GM18520 (cell line): Measurements from ENCODE around the gene TMEM120A.

Experiments
- ATAC-seq: cut with Tn5 transposase; IDR thresholded peaks from one replicate; pipeline ENCODE4 v1.9.1; 2021; ENCODE audit not compliant: unreplicated experiment

The TMEM120A gene

DNA sequence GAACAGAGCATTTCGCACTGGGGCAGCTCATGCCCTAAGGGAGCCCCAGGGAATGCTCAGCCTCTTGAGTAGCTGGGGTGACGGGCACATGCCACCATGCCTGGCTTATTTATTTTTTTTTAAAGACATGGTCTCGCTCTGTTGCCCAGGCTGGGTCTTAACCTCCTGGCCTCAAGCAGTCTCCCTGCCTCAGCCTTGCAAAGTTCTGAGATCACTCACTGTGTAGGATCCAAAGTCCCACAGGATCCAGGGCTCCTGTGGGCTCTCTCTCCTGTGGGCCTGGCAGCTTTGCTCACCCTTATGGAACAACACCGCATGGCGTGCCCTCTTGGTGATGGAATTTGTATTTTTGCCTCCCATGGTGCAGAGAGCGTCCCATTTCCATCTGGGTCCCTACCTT, 34.0 kb downstream of the TMEM120A start:
- ATAC-seq: no peak

DNA sequence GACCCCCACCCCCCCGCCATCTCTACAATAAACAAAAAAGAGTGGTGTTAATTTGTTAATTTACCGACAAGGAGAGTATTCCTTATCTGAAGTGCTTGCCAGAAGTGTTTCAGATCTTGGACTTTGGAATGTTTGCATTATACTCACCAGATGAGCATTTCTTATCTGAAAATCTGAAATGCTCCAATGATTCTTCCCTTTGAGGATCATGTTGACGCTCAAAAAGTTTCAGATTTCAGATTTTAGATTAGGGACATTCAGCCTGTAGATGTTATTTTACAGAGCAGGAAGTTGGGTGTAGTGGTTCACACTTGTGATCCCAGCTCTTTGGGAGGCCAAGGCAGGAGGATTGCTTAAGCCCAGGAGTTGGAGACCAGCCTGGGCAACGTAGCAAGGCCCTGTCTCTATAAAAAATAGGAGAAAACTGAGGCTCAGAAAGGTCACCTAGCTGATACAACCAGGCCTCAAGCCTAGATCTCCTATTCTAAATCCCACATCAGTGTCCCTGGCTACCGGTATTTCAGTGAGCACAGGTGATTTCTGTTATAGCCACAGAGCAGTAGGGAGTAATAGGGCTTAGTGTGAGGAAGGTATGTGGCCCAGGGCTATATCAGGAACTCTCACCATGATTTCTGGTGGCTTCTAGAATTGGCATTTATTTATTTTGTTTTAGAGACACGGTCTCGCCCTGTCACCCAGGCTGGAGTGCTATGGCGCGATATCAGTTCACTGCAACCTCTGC, 35.4 kb downstream of the TMEM120A start:
- no peak for ATAC-seq

DNA sequence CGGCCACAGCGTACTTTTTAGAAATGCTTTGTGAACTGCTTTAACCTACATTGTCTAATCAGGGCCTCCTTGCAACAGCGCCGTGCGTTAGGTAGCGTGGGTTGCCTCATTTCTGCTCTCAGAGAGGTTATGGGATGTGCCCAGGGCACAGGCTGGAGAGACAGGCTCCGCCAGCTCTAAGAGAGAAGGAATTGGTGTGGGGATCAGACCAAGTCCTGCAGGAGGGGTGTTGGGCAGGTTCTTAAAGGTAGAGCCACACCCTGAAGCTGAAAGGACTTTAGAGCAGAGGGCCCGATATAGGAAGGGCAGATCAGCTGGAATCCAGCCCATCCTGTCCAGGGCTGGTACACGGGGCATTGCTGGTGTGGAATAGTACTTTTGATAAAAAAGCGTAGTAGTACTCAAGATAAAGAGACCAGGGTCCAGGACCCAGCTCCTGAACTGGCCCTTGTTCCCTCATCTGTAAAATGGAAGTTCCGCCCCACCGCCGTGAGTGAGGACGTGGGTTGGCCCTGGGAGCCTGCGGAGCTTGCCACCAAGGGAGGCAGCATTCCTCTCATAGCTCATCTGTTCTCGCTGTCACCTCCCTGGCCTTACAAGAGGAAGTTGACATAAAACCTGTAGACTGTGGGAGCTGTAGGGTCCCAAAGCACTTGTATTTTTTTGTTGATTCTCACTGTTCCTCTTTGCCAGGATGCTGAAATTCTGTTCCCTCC, 37.2 kb downstream of the TMEM120A start:
- no peak for ATAC-seq

DNA sequence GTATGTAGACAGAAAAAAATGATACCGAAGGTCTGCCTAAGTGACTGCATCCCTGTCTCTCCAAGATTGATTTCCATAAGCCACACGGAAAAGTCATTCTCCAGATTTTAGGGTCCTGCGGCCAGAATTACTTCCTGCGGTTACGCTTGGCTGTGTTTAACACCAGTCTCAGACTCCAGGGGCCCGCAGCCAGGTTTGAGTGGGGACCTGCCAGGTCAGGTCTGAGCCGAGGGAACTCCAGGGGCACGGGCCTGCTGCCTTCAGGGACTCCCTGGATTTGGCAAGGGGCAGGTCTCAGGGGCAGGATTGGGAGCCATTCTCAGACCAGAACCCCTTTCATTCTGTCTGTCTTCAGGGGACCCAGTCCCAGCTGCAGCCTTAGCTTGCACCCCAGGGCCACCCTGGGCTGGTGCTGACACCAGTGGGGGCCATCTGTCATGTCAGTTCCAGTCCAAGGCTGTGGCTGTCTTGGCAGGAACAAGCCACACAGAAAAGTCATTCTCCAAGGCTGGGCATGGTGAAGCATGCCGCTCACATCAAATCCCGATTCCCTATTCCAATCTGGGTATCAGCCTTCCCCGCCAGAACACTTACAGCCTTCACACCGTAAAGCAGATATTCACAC, 39.0 kb downstream of the TMEM120A start:
- no peak for ATAC-seq

DNA sequence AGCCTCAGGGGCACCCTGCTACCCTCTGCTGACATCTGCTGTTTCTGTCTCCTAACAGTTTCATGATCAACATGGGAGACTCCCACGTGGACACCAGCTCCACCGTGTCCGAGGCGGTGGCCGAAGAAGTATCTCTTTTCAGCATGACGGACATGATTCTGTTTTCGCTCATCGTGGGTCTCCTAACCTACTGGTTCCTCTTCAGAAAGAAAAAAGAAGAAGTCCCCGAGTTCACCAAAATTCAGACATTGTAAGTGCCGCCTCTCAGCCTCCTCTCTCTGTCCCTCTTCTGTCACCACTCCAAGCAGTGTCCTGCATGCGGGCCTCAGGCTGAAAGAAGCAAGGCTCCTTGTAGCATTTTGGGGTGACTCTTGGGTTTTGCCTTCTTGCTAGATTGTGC, 40.5 kb downstream of the TMEM120A start:
- no peak for ATAC-seq

DNA sequence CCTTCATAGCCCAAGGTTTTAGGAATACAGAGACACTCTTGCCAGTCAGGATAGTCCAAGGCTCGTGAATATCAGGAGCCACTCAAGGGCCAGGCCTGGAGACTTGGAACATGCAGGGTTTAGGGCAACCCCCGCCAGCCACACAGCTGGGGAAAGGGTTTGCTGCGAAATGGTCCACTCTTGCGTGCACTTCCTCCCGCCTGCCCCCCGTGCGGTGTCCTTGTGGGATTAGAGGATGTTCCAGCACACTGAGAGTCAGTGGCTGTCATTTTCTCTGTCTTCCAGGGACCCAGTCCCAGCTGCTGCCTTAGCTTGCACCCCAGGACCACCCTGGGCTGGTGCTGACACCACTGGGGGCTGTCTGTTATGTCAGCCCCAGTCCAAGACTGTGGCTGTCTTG, 41.0 kb downstream of the TMEM120A start:
- ATAC-seq: no peak

DNA sequence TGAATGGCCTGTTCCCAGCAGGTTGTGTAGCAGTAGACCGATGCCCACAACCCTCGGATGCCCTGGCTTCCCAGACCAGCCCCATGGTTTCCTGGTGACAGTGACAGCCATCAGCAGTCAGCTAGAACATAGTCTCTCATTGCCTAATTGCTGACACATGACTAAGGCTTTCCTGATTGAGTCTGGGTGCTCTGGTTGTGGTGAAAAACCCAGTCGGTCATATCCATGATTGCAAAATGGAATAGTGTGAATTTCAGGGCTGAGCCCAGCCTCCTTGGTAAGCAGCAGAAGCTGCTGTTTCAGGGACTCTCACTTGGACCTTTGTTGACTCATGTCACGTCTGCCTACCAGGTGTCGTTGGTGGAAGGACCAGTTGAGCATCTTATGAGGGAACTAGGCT, 42.9 kb downstream of the TMEM120A start:
- no peak for ATAC-seq

DNA sequence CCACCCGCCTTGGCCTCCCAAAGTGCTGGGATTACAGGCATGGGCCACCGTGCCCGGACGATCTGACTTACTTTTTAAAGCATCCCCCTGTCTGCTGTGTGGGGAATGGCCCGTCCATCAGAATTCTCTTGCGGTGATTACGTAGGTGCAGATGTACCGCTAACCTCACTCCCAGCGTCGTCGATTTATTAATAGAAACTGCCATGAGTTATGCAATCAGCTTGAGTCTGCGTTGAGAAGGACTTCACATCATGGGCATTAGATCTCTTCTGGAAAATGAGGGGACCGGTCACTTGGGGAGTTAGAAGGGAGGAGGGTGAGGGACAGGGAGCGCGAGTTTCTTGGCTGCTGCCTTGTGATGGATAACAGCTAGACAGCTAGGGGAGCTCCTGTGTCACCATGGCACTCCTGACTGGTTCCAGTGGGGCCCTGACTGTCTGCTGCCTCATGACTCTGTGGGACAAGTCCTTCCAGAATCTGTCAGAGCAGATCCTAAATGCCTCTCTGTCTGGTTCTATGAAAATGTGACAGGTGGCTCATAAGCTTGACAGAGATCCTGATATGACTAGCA, 44.2 kb downstream of the TMEM120A start:
- ATAC-seq: no peak

DNA sequence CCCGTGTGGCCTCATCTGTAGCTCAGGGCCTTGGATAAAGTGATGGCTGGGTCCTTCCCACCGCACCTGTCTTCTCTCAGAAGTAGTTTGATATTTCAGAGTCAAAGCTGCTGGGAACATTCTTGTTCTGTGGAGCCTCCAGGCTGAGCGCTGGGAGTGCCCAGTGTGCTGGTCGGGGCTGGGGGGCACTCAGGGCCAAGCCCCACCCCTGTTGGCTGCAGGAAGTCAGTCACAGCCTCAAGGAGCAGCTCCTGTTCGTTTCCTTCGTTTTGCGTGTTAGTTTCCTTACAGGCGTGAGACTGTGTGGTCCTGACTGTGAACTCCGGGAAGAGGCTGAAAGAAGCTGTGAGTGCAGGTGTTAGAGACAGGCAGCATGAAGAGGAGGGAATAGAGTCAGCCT, 46.2 kb downstream of the TMEM120A start:
- no peak for ATAC-seq

DNA sequence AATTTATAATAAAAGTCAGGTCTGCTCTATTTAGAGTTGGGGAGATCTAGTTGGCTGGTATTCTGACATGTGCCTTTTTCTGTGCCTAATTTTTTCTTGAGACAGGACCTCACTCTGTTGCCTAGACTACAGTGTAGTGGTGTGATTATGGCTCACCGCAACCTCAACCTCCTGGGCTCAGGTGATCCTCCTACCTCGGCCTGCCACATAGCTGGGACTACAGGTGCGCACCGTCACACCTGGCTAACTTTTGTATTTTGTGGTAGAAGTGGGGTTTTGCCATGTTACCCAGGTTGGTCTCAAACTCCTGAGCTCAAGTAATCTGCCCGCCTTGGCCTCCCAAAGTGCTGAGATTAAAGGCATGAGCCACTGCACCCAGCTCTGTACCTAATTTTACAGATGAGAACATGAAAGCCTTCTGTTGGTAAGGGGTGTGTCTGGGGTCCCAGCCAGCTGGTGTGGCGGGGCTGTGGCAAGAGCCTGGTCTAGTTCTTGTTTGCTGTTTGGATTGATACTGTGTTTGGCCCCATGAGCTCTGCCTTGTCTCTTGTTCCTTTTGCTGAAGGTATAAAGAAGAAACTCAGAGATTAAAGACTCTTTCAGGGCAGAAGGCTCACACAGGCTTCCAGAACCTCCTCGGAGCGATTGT, 48.1 kb downstream of the TMEM120A start:
- no peak for ATAC-seq

DNA sequence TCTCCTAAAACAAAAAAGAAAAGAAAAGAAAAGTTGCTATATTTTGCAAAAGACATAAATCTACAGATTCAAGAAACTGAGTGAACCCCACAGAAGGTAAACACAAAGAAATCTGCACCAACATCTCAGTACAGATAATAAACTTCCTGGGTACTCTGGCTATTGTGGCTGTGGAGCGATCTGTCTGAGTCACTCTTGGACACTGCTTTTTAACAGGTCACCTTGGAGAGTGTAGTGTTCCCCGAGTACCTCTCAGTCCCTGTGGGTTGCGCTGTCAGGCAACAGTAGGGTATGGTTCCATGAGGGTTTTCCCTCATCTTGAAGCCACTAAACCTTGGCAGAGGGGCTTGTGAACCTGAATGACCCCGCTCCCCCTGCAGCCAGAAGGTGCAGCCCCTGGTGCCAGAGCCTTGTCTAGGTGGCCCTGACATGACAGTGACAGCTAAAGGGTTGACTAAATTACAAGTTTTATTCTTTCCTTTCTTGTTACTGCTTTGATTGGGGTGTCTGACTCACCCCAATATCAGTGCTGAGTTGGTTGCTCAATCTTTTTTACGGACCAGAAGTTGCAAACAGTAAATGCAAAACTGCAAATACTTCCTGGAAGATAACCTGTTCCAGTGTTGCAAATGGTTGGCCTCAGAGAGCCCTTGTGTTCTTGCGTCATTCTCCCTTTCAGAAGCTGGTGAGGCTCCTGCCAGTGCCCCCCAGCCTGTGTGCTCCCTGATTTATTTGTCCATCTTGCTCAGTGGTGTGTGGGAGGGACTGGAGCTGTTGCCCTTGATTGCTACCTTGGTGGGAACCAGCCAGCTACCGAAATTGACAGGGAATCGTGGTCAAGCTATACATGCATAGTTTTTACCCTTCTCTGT, 48.9 kb downstream of the TMEM120A start:
- no peak for ATAC-seq

DNA sequence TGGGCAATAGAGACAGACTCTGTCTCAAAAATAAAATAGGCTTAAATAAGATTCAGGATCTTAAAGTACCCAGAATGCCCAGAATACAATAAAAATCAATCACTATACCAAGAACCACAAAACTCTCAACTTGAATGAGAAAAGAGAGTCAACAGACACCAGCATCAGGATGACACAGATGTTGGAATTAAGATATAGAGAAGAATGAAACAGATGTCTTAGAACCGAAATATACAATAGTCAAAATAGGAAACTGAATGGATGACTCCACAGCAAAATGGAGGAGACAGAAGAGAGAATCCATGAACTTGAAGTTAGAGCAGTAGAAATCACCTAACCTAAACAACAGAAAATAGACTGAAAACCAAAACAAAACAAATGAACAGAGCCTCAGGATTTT, 49.9 kb downstream of the TMEM120A start:
- ATAC-seq: no peak

DNA sequence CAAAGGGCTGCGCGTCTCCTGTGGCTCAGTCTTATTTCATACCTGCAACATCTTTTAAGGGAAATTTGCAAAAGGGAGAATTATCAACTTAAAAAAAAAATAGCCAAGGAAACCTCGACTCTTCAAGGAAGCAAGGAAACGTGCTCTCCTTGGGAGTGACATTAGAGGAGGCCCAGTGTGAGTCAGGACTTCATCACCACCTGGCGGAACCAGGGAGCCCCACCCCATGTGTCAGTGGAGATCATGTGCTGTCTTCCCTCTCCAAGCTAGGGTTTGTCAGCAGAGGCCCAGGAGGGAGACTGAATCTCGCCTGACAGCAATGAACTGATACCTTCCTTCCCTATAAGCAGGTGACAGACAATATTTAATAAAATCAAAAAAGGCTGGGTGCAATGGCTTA, 50.5 kb downstream of the TMEM120A start:
- ATAC-seq: no peak

DNA sequence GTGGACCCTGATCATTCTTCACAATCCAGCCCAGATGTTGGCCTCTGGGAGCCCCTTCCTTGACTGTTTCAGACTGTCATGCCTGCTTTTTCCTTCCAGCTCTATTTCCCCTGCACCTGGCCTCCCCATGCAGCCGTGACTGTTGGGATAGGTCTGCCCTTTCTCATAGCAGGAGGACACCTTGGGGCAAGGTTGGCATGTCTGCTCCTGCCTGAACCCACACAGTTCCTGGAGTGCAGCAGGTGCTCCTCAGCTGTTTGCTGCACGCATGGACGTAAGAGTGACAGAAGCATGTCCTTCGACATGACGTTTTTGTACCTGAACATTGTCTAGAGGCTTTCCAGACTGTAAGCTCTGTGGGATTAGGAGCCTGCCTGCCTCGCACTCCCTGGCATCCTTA, 55.5 kb downstream of the TMEM120A start:
- ATAC-seq: no peak

DNA sequence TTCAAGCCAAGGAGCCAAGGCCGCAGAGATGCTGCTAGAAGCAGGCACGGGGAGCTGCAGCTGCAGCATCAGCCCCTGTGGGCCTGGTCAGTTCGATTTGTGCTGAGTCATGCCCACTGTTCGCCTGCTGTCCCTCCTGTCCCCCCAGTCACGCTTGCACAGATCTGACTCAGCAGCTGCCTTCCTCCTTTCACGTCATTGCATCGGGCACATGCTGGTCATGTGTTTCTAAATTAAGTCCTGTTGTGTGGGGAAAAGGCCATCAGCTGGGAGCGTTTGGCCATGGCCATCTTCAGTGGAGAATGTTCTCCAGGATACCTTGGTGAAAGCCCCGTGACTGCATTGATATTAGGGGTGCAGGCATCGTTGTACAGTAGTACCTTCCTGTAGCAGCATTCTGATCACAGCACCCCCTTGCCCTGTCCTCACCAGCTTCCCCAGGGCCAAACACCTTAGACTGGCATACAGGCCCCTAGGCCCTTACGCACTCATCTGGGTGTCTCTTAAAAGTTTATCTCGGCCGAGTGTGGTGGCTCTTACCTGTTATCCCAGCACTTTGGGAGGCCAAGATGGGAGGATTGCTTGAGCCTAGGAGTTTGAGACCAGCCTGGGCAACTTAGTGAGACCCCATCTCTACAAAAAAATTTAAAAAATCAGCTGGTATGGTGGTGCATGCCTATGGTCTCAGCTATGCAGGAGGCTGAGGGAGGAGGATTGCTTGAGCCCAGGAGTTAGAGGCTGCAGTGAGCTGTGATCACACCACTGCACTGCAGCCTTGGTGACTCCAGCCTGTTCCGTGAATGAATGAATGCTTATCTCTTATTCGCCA, 56.2 kb downstream of the TMEM120A start:
- ATAC-seq: no peak
